B cell (primary cell): ENCODE data around the gene SCRN1. TPM values are rescaled to one million over a fixed set of nuclear protein-coding genes. Genes with fewer than 3 reads are reported as not detected.

Experiments
- ATAC-seq: fragments of 200-7000 bp; cut with Tn5 transposase; one replicate; pipeline ENCODE4 v1.10.0; 2021; ENCODE audit warnings: low read depth, mild to moderate bottlenecking, moderate number of reproducible peaks, moderate library complexity
- CTCF ChIA-PET: fragments of 350-600 bp; sonication (Branson Sonifier 250); formaldehyde crosslinking; loops from one replicate; lab custom pipeline; 2021; ENCODE audit warnings: antibody characterized with exemption, inconsistent platforms; lab: Charles Lee
- POLR2A ChIA-PET: fragments of 350-600 bp; sonication (Branson Sonifier 250); formaldehyde crosslinking; loops from one replicate; lab custom pipeline; 2021; ENCODE audit warnings: antibody characterized with exemption; lab: Charles Lee
- DNase-seq: peaks from one replicate; pipeline ENCODE4 v3.0.0; 2013
- H2AFZ ChIP-seq: 2 replicates; pipeline ENCODE4 v1.6.1; 2012; ENCODE audit warnings: mild to moderate bottlenecking, low read depth, low read length; ENCODE audit not compliant: insufficient read depth, poor library complexity, severe bottlenecking
- H3K27ac ChIP-seq, 2 donors: 1 replicate in 1 of 2; 2 replicates in 1 of 2; pipeline ENCODE4 v1.5.1; 2012 to 2013; ENCODE audit warnings: low read length in 2 of 2, mild to moderate bottlenecking in 2 of 2, moderate library complexity in 1 of 2
- H3K27me3 ChIP-seq, 4 experiments: fragments of 200-600 bp in 1 of 4; sonication (generic) in 1 of 4; replicated peaks in 1 of 4; 1 replicate in 2 of 4; 2 replicates in 2 of 4; pipeline versions ENCODE4 v1.6.1 to v1.7.0; 2013 to 2016; ENCODE audit warnings: low read length in 3 of 4, mild to moderate bottlenecking in 2 of 4, mixed read lengths in 1 of 4, moderate library complexity in 1 of 4; ENCODE audit not compliant: insufficient read depth in 4 of 4, control insufficient read depth in 3 of 4; ENCODE audit errors: control extremely low read depth in 1 of 4
- H3K36me3 ChIP-seq, 2 experiments: replicated peaks in 1 of 2; 1 replicate in 1 of 2; 2 replicates in 1 of 2; pipeline versions ENCODE4 v1.6.1 to v1.7.1; 2013; ENCODE audit warnings: low read length in 1 of 2; ENCODE audit not compliant: insufficient read depth in 2 of 2, control insufficient read depth in 1 of 2; ENCODE audit errors: control extremely low read depth in 1 of 2, extremely low read depth in 1 of 2
- H3K4me1 ChIP-seq, 2 donors: fragments of 200-600 bp in 1 of 2; sonication (generic) in 1 of 2; 1 replicate in 1 of 2; 2 replicates in 1 of 2; pipeline versions ENCODE4 v1.5.1 to v1.6.1; 2013 to 2017; ENCODE audit warnings: low read length in 2 of 2; ENCODE audit not compliant: control insufficient read depth in 2 of 2, insufficient read depth in 2 of 2
- H3K4me2 ChIP-seq: replicated peaks from 2 replicates; pipeline ENCODE3; 2012; ENCODE audit warnings: mild to moderate bottlenecking, low read depth, low read length; ENCODE audit not compliant: poor library complexity, severe bottlenecking
- H3K4me3 ChIP-seq, 5 experiments: fragments of 200-600 bp in 1 of 5; sonication (generic) in 1 of 5; 1 replicate in 3 of 5; 2 replicates in 2 of 5; pipeline versions ENCODE4 v1.5.1 to v1.7.0; 2011 to 2016; ENCODE audit warnings: low read length in 4 of 5, mild to moderate bottlenecking in 4 of 5, low read depth in 2 of 5, control low read depth in 1 of 5, moderate library complexity in 1 of 5; ENCODE audit not compliant: insufficient read depth in 1 of 5; ENCODE audit errors: control extremely low read depth in 1 of 5, extremely low read depth in 1 of 5
- H3K79me2 ChIP-seq: fragments of 200-600 bp; sonication (generic); one replicate; pipeline ENCODE4 v1.6.0; 2016; ENCODE audit warnings: low read length; ENCODE audit not compliant: control insufficient read depth, insufficient read depth
- H3K9ac ChIP-seq: fragments of 200-600 bp; sonication (generic); 2 replicates; pipeline ENCODE4 v1.6.1; 2017; ENCODE audit warnings: mild to moderate bottlenecking, low read length, moderate library complexity
- H3K9me3 ChIP-seq, 3 donors: one replicate each; pipeline versions ENCODE4 v1.6.1 to v1.7.1; 2013; ENCODE audit warnings: low read length in 2 of 3; ENCODE audit not compliant: control insufficient read depth in 2 of 3, insufficient read depth in 1 of 3; ENCODE audit errors: control extremely low read depth in 1 of 3
- H4K20me1 ChIP-seq: 2 replicates; pipeline ENCODE4 v1.6.0; 2012; ENCODE audit warnings: mild to moderate bottlenecking, low read length; ENCODE audit not compliant: insufficient read depth, control insufficient read depth, poor library complexity, severe bottlenecking
- H3K27ac Mint-ChIP-seq: one replicate; pipeline ENCODE4 v1.8.0; 2021; ENCODE audit warnings: mixed read lengths
- H3K27me3 Mint-ChIP-seq: one replicate; pipeline ENCODE4 v1.8.0; 2021; ENCODE audit warnings: mixed read lengths
- H3K4me1 Mint-ChIP-seq: one replicate; pipeline ENCODE4 v1.8.0; 2021; ENCODE audit warnings: mixed read lengths
- H3K4me3 Mint-ChIP-seq: one replicate; pipeline ENCODE4 v1.8.0; 2021; ENCODE audit warnings: mixed read lengths
- H3K9me3 Mint-ChIP-seq: one replicate; pipeline ENCODE4 v1.8.0; 2022; ENCODE audit warnings: mixed read lengths; ENCODE audit not compliant: insufficient read depth
- CTCF ChIP-seq: fragments of 200-600 bp; IDR thresholded peaks from one replicate; pipeline ENCODE4 v1.8.0; 2022; ENCODE audit warnings: antibody characterized with exemption, mild to moderate bottlenecking
- EZH2 ChIP-seq: IDR thresholded peaks from 2 replicates; pipeline ENCODE4 v1.6.1; 2012; ENCODE audit warnings: borderline replicate concordance, low read depth, mild to moderate bottlenecking, moderate library complexity, low read length; ENCODE audit not compliant: insufficient read depth, poor library complexity, severe bottlenecking
- WGBS: methylation state at CpG from one replicate; pipeline ENCODE4 v1.1.5; 2013; ENCODE audit warnings: missing lambda C conversion rate; ENCODE audit not compliant: insufficient coverage; 5-methylcytosine and 5-hydroxymethylcytosine counted together
- intact Hi-C: fragments of 100-400 bp; cut with micrococcal nuclease; formaldehyde crosslinking; loops from one replicate; pipeline ENCODE4 v1.10.0; 2022
- polyA plus RNA-seq: library from polyadenylated mRNA; depleted of rRNA; stranded (reverse); fragments of >200 nt; gene quantifications from 2 replicates; pipeline ENCODE4 v1.2.3, GENCODE V29; 2012
- total RNA-seq, 2 donors: library from RNA; stranded (reverse); fragments of 120-200 nt in 1 of 2; gene quantifications; 1 replicate in 1 of 2; 2 replicates in 1 of 2; pipeline versions ENCODE4 v1.2.3 to v1.2.4, GENCODE V29; 2013 to 2022

Gene SCRN1
- total and polyA plus RNA-seq, 2 donors (not counting 1 experiment from before 2014, with no cell fraction given): 16.6 to 66.6 TPM

GRCh38 chr7:29976673-29977415 is 12.8 kb downstream of the SCRN1 start:
- Mint-ChIP-seq H3K27ac (no peak overlapping the region), H3K9me3 (no peaks in the 10 kb centered on the region), H3K4me1 (peaks cover 25% of the 10 kb centered on the region), H3K4me3 (no peak overlapping the region), H3K27me3 (no peaks in the 10 kb centered on the region)
- ChIA-PET POLR2A (no interaction called here), CTCF (interaction anchor here (1.0 to 1.3 kb wide), 4 partner anchors 11 to 127 kb away, joined by 3 to 6 read pairs (median 4); no protein-coding TSS in a partner anchor)
- Histone ChIP-seq H3K27ac (no peak overlapping the region), H3K4me2 (no peak overlapping the region), H4K20me1 (peaks cover 33% of the 10 kb centered on the region), H3K4me3 (no peak overlapping the region), H3K9me3 (no peaks in the 10 kb centered on the region), H3K9ac (no peak overlapping the region), H3K4me1 (no peaks in the 10 kb centered on the region), H3K27me3 (no peaks in the 10 kb centered on the region), H2AFZ (no peak overlapping the region), H3K79me2 (peaks cover 46% of the 10 kb centered on the region), H3K36me3 (no peaks in the 10 kb centered on the region)
- no peak for ATAC-seq
- intact Hi-C loops: no loop called here
- no peak for DNase-seq
- TF ChIP-seq EZH2 (no peak), CTCF (no peak)
- WGBS: 98% methylated on average over 5 of the region's 6 CpGs

- DNase-seq: no peak
- peaks cover 44% of the 10 kb centered on the region for H3K79me2 ChIP-seq
- TF ChIP-seq EZH2 (no peak), CTCF (no peak)
- Mint-ChIP-seq H3K27me3 (no peaks in the 10 kb centered on the region), H3K4me3 (no peak overlapping the region), H3K9me3 (no peaks in the 10 kb centered on the region), H3K4me1 (peaks cover 24% of the 10 kb centered on the region), H3K27ac (no peak overlapping the region)
- H3K9ac ChIP-seq: no peak overlapping the region
- no peaks in the 10 kb centered on the region for H3K27me3 ChIP-seq
- no peak overlapping the region for H3K27ac ChIP-seq
- H3K4me2 ChIP-seq: no peak overlapping the region
- no peak overlapping the region for H2AFZ ChIP-seq
- H3K4me3 ChIP-seq: no peak overlapping the region
- WGBS: no CpG with 5 or more reads among the region's 4 CpGs
- peaks cover 37% of the 10 kb centered on the region for H4K20me1 ChIP-seq
- ChIA-PET CTCF (interaction anchor here (1.3 kb wide), 1 partner anchor 35 kb away, joined by 4 read pairs; no protein-coding TSS in a partner anchor), POLR2A (no interaction called here)
- no peaks in the 10 kb centered on the region for H3K4me1 ChIP-seq
- no peak for ATAC-seq
- H3K36me3 ChIP-seq: no peaks in the 10 kb centered on the region
- no peaks in the 10 kb centered on the region for H3K9me3 ChIP-seq
- intact Hi-C loops: no loop called here
Measured at GRCh38 chr7:29976266-29976665, 13.3 kb downstream of the SCRN1 start.
